Tibial artery (tissue), 4 donors: Measurements from ENCODE around the gene FAM186B.
A peak's percentile ranks its signal among the peaks of the same experiment; 100 is the strongest.

Source experiments
- DNase-seq, 2 donors: peaks; one replicate each; pipeline ENCODE4 v3.0.0-alpha.2; 2019
- H3K27ac ChIP-seq, 2 donors: fragments of 200-600 bp; sonication (generic) in 1 of 2; 1 replicate in 1 of 2; 2 replicates in 1 of 2; pipeline ENCODE4 v1.5.1; 2018 to 2019; ENCODE audit warnings: mild to moderate bottlenecking in 1 of 2
- H3K27me3 ChIP-seq, 2 donors: fragments of 200-600 bp; sonication (generic) in 1 of 2; one replicate each; pipeline versions ENCODE4 v1.5.1 to v1.6.0; 2016 to 2019
- H3K36me3 ChIP-seq, 3 donors: fragments of 200-600 bp; sonication (generic) in 2 of 3; one replicate each; pipeline ENCODE4 v1.5.1; 2016 to 2019; ENCODE audit warnings: mild to moderate bottlenecking in 2 of 3
- H3K4me1 ChIP-seq, 4 donors: fragments of 200-600 bp; sonication (generic) in 2 of 4; 1 replicate in 3 of 4; 2 replicates in 1 of 4; pipeline ENCODE4 v1.5.1; 2016 to 2019
- H3K4me3 ChIP-seq, 2 donors: fragments of 200-600 bp; sonication (generic) in 1 of 2; 1 replicate in 1 of 2; 2 replicates in 1 of 2; pipeline ENCODE4 v1.5.1; 2018 to 2019; ENCODE audit warnings: mild to moderate bottlenecking in 2 of 2
- H3K9me3 ChIP-seq, 3 donors: fragments of 200-600 bp; sonication (generic) in 1 of 3; one replicate each; pipeline ENCODE4 v1.5.1; 2016 to 2019
- CTCF ChIP-seq, 2 experiments: fragments of 200-600 bp in 1 of 2; fragments of 450-650 bp in 1 of 2; IDR thresholded peaks; one replicate each; pipeline ENCODE4 v1.5.1; 2017 to 2019; ENCODE audit warnings: antibody characterized with exemption in 2 of 2, mild to moderate bottlenecking in 1 of 2, moderate library complexity in 1 of 2
- intact Hi-C: fragments of 100-400 bp; cut with DNase I; formaldehyde crosslinking; loops from one replicate; pipeline ENCODE4 v1.15.0; 2023; ENCODE audit warnings: low total_unique reads

FAM186B gene

GRCh38 chr12:49542592-49543160 lies 62.8 kb downstream of the FAM186B start:
- TF ChIP-seq CTCF (IDR thresholded peaks at IDR 0.05), result no peak
- peak in 1 of 2 donors; percentile 46 for DNase-seq
- H3K4me1 ChIP-seq, result peaks cover 0 to 16% (median 14%) of the 10 kb centered on the region in 4 donors

GRCh38 chr12:49541911-49542505 lies 63.4 kb downstream of the FAM186B start:
- no peaks in the 10 kb centered on the region for H3K9me3 ChIP-seq
- no peak for TF ChIP-seq CTCF (IDR thresholded peaks at IDR 0.05)

More at GRCh38 chr12:49542592-49543160, 62.8 kb downstream of the FAM186B start:
- Histone ChIP-seq H3K9me3 (no peaks in the 10 kb centered on the region), H3K27ac (no peak overlapping the region), H3K36me3 (no peaks in the 10 kb centered on the region), H3K4me3 (no peak overlapping the region), H3K27me3 (peaks cover 0 to 76% of the 10 kb centered on the region in 2 donors)
- intact Hi-C loops, result no loop called here

GRCh38 chr12:49541140-49541861 lies 64.1 kb downstream of the FAM186B start:
- H3K27ac ChIP-seq, result no peak overlapping the region
- peak in 1 of 2 donors; percentile 51 for DNase-seq
- peaks cover 0 to 76% of the 10 kb centered on the region in 2 donors for H3K27me3 ChIP-seq
- no peaks in the 10 kb centered on the region for H3K9me3 ChIP-seq
- H3K4me1 ChIP-seq, result peaks cover 0 to 20% (median 18%) of the 10 kb centered on the region in 4 donors
- TF ChIP-seq CTCF (IDR thresholded peaks at IDR 0.05), result no peak
- H3K36me3 ChIP-seq, result no peaks in the 10 kb centered on the region
- no peak overlapping the region for H3K4me3 ChIP-seq
- intact Hi-C loops, result no loop called here

More at GRCh38 chr12:49541911-49542505, 63.4 kb downstream of the FAM186B start:
- Histone ChIP-seq H3K4me1 (peaks cover 0 to 20% (median 18%) of the 10 kb centered on the region in 4 donors), H3K27ac (no peak overlapping the region), H3K4me3 (no peak overlapping the region), H3K27me3 (peaks cover 0 to 76% of the 10 kb centered on the region in 2 donors), H3K36me3 (no peaks in the 10 kb centered on the region)
- intact Hi-C loops, result no loop called here
- peak in 1 of 2 donors; percentile 41 for DNase-seq

- no peak for DNase-seq
- intact Hi-C loops, result no loop called here
- H3K9me3 ChIP-seq, result no peaks in the 10 kb centered on the region
- H3K4me3 ChIP-seq, result no peak overlapping the region
- H3K4me1 ChIP-seq, result peaks cover 0 to 20% (median 18%) of the 10 kb centered on the region in 4 donors
- no peak overlapping the region for H3K27ac ChIP-seq
- no peak for TF ChIP-seq CTCF (IDR thresholded peaks at IDR 0.05)
- no peaks in the 10 kb centered on the region for H3K36me3 ChIP-seq
- H3K27me3 ChIP-seq, result peaks cover 0 to 74% of the 10 kb centered on the region in 2 donors
These were observed 65.0 kb downstream of the FAM186B start for GRCh38 chr12:49540229-49541139.
